ENCODE results near the gene LINS1. TPM values are rescaled to one million over a fixed set of nuclear protein-coding genes. Genes with fewer than 3 reads are reported as not detected.
A peak's percentile ranks its signal among the peaks of the same experiment; 100 is the strongest.

LINS1 gene
- total RNA-seq, 1 experiment from 2014 or later, result 25.2 TPM

GRCh38 chr15:100638177-100638730 lies 36.3 kb upstream of the LINS1 start:
- Mint-ChIP-seq H3K36me3 (ENCODE audit: insufficient read depth, unreplicated experiment) (no peaks in the 10 kb centered on the region), H3K27me3 (ENCODE audit: unreplicated experiment) (no peaks in the 10 kb centered on the region), H3K4me1 (ENCODE audit: low read depth, unreplicated experiment) (peaks cover 38% of the 10 kb centered on the region), H3K4me3 (ENCODE audit: low read depth, unreplicated experiment) (no peak overlapping the region), H3K9me3 (ENCODE audit: low read depth, unreplicated experiment) (no peaks in the 10 kb centered on the region), H3K27ac (ENCODE audit: unreplicated experiment) (no peak overlapping the region)
- no peak for TF ChIP-seq CTCF (IDR thresholded peaks at IDR 0.05; ENCODE audit: unreplicated experiment)
- DNase-seq, result no peak
- CTCF ChIA-PET, result no interaction called here
- intact Hi-C loops (cut with micrococcal nuclease; ENCODE audit: unreplicated experiment), result no loop called here
- no TSS peak for BruUV-seq (replicated peaks)

- peaks cover 30% of the 10 kb centered on the region for H3K4me1 Mint-ChIP-seq (ENCODE audit: low read depth, unreplicated experiment)
- DNase-seq, result no peak
- TF ChIP-seq CTCF (IDR thresholded peaks at IDR 0.05; ENCODE audit: unreplicated experiment), result no peak
- peak overlapping the region; percentile 8 for H3K27ac Mint-ChIP-seq (ENCODE audit: unreplicated experiment)
- H3K9me3 Mint-ChIP-seq (ENCODE audit: low read depth, unreplicated experiment), result no peaks in the 10 kb centered on the region
- no peak overlapping the region for H3K4me3 Mint-ChIP-seq (ENCODE audit: low read depth, unreplicated experiment)
- BruUV-seq (replicated peaks), result no TSS peak
- H3K36me3 Mint-ChIP-seq (ENCODE audit: insufficient read depth, unreplicated experiment), result peaks cover 12% of the 10 kb centered on the region
- no peaks in the 10 kb centered on the region for H3K27me3 Mint-ChIP-seq (ENCODE audit: unreplicated experiment)
- CTCF ChIA-PET, result interaction anchor here (1.1 kb wide), 1 partner anchor 372 kb away, joined by 4 read pairs; no protein-coding TSS in a partner anchor
- intact Hi-C loops (cut with micrococcal nuclease; ENCODE audit: unreplicated experiment), result no loop called here
Measured at GRCh38 chr15:100635406-100636071, 33.6 kb upstream of the LINS1 start.

GRCh38 chr15:100633763-100634075 lies 31.7 kb upstream of the LINS1 start:
- H3K9me3 Mint-ChIP-seq (ENCODE audit: low read depth, unreplicated experiment), result no peaks in the 10 kb centered on the region
- peaks cover 30% of the 10 kb centered on the region for H3K4me1 Mint-ChIP-seq (ENCODE audit: low read depth, unreplicated experiment)
- BruUV-seq (replicated peaks), result no TSS peak
- no peak overlapping the region for H3K27ac Mint-ChIP-seq (ENCODE audit: unreplicated experiment)
- peaks cover 24% of the 10 kb centered on the region for H3K36me3 Mint-ChIP-seq (ENCODE audit: insufficient read depth, unreplicated experiment)
- no peak overlapping the region for H3K4me3 Mint-ChIP-seq (ENCODE audit: low read depth, unreplicated experiment)
- no peak for DNase-seq
- TF ChIP-seq CTCF (IDR thresholded peaks at IDR 0.05; ENCODE audit: unreplicated experiment), result no peak
- intact Hi-C loops (cut with micrococcal nuclease; ENCODE audit: unreplicated experiment), result no loop called here
- H3K27me3 Mint-ChIP-seq (ENCODE audit: unreplicated experiment), result no peaks in the 10 kb centered on the region
- CTCF ChIA-PET, result no interaction called here

GRCh38 chr15:100631831-100632230 lies 29.8 kb upstream of the LINS1 start:
- no peak overlapping the region for H3K27ac Mint-ChIP-seq (ENCODE audit: unreplicated experiment)
- no peak for DNase-seq
- H3K36me3 Mint-ChIP-seq (ENCODE audit: insufficient read depth, unreplicated experiment), result peaks cover 24% of the 10 kb centered on the region
- H3K9me3 Mint-ChIP-seq (ENCODE audit: low read depth, unreplicated experiment), result no peaks in the 10 kb centered on the region
- peaks cover 40% of the 10 kb centered on the region for H3K4me1 Mint-ChIP-seq (ENCODE audit: low read depth, unreplicated experiment)
- intact Hi-C loops (cut with micrococcal nuclease; ENCODE audit: unreplicated experiment), result no loop called here
- CTCF ChIA-PET, result interaction anchor here (0.9 kb wide), 1 partner anchor 82 kb away, joined by 3 read pairs; no protein-coding TSS in a partner anchor
- TF ChIP-seq CTCF (IDR thresholded peaks at IDR 0.05; ENCODE audit: unreplicated experiment), result no peak
- no peak overlapping the region for H3K4me3 Mint-ChIP-seq (ENCODE audit: low read depth, unreplicated experiment)
- BruUV-seq (replicated peaks), result no TSS peak
- no peaks in the 10 kb centered on the region for H3K27me3 Mint-ChIP-seq (ENCODE audit: unreplicated experiment)
